Left lung (tissue), 10 donors: ENCODE results near the gene DDX6. TPM values are rescaled to one million over a fixed set of nuclear protein-coding genes. Genes with fewer than 3 reads are reported as not detected.

ENCODE experiments used
- ATAC-seq: fragments of 200-7000 bp; cut with Tn5 transposase; one replicate; pipeline ENCODE4 v1.9.1; 2020; ENCODE audit warnings: moderate library complexity
- DNase-seq, 4 donors: peaks; one replicate each; pipeline ENCODE4 v3.0.0-alpha.2; 2013 to 2020
- H3K27ac ChIP-seq, 2 donors: fragments of 200-600 bp; sonication (generic) in 1 of 2; one replicate each; pipeline versions ENCODE4 v1.5.0 to v1.8.0; 2020 to 2021
- H3K27me3 ChIP-seq, 2 donors: fragments of 200-600 bp; sonication (generic) in 1 of 2; one replicate each; pipeline versions ENCODE4 v1.5.0 to v1.8.0; 2020 to 2021
- H3K36me3 ChIP-seq, 2 donors: fragments of 200-600 bp; sonication (generic) in 1 of 2; one replicate each; pipeline versions ENCODE4 v1.5.0 to v1.8.0; 2020 to 2021
- H3K4me1 ChIP-seq, 2 donors: fragments of 200-600 bp; one replicate each; pipeline ENCODE4 v1.8.0; 2021
- H3K4me3 ChIP-seq, 2 donors: fragments of 200-600 bp; sonication (generic) in 1 of 2; one replicate each; pipeline versions ENCODE4 v1.5.0 to v1.8.0; 2020 to 2021; ENCODE audit warnings: mild to moderate bottlenecking in 1 of 2
- H3K9me3 ChIP-seq, 2 donors: fragments of 200-600 bp; sonication (generic) in 1 of 2; one replicate each; pipeline versions ENCODE4 v1.5.0 to v1.8.0; 2020 to 2021
- CTCF ChIP-seq, 2 donors: fragments of 200-600 bp; sonication (generic) in 1 of 2; IDR thresholded peaks; one replicate each; pipeline versions ENCODE4 v1.5.0 to v1.8.0; 2021; ENCODE audit warnings: antibody characterized with exemption in 2 of 2
- intact Hi-C, 2 donors: fragments of 100-400 bp; cut with DNase I; formaldehyde crosslinking; loops; one replicate each; pipeline versions ENCODE4 v1.11.2 to v1.14.2; 2022
- polyA plus RNA-seq, 6 donors: library from polyadenylated mRNA; unstranded; fragments of 120-200 nt; gene quantifications; one replicate each; pipeline ENCODE4 v1.2.1, GENCODE V29; 2013; ENCODE audit not compliant: insufficient read length in 6 of 6
- total RNA-seq, 2 donors: library from RNA; stranded (reverse); fragmentation: NEBNext Ultra II Directional; extraction: Animal tissue kit (Norgen Biotek cat#: 25700); gene quantifications; one replicate each; pipeline ENCODE4 v1.2.1, GENCODE V29; 2021
- donor health status: DM: no; HTN: yes; CAD: no.
- donor health status: DM: no; HTN: no; CAD: no.

Gene DDX6
- total and polyA plus RNA-seq, 8 donors: 105 to 143 (median 132) TPM

- Histone ChIP-seq H3K36me3 (peaks cover 0 to 6% of the 10 kb centered on the region in 2 donors), H3K9me3 (no peaks in the 10 kb centered on the region), H3K27ac (peak overlapping the region; percentile 100), H3K4me3 (peak overlapping the region; percentile 77 to 100), H3K27me3 (no peaks in the 10 kb centered on the region), H3K4me1 (peaks cover 33 to 49% of the 10 kb centered on the region in 2 donors)
- peak; percentile 68 to 90 (median 79) for DNase-seq
- TF ChIP-seq CTCF (IDR thresholded peaks at IDR 0.05): peak; percentile 16 to 26
- intact Hi-C loops: no loop called here
- peak; percentile 48 for ATAC-seq
These were observed 430 bp downstream of the DDX6 start for GRCh38 chr11:118790357-118791110.

- Histone ChIP-seq H3K4me3 (peak overlapping the region; percentile 77 to 100), H3K36me3 (peaks cover 0 to 14% of the 10 kb centered on the region in 2 donors), H3K9me3 (no peaks in the 10 kb centered on the region), H3K27me3 (no peaks in the 10 kb centered on the region), H3K4me1 (peaks cover 35 to 57% of the 10 kb centered on the region in 2 donors), H3K27ac (peak overlapping the region; percentile 100)
- DNase-seq (peak in 2 of 4 donors; percentile 24 to 44), ATAC-seq (peak; percentile 0)
- TF ChIP-seq CTCF (IDR thresholded peaks at IDR 0.05): no peak
- intact Hi-C loops: no loop called here
These were observed 1.2 kb downstream of the DDX6 start for GRCh38 chr11:118789501-118790356.

- no peak for TF ChIP-seq CTCF (IDR thresholded peaks at IDR 0.05)
These were observed 4.3 kb downstream of the DDX6 start for GRCh38 chr11:118786657-118787056.

GRCh38 chr11:118785362-118785761 is 5.6 kb downstream of the DDX6 start:
- H3K27ac ChIP-seq: no peak overlapping the region
- H3K4me3 ChIP-seq: no peak overlapping the region
- peaks cover 0 to 57% of the 10 kb centered on the region in 2 donors for H3K36me3 ChIP-seq
- no peaks in the 10 kb centered on the region for H3K9me3 ChIP-seq
- H3K27me3 ChIP-seq: no peaks in the 10 kb centered on the region
- TF ChIP-seq CTCF (IDR thresholded peaks at IDR 0.05): no peak
- DNase-seq (no peak), ATAC-seq (no peak)
- intact Hi-C loops: no loop called here
- H3K4me1 ChIP-seq: peaks cover 30 to 75% of the 10 kb centered on the region in 2 donors

More at GRCh38 chr11:118786657-118787056, 4.3 kb downstream of the DDX6 start:
- Histone ChIP-seq H3K9me3 (no peaks in the 10 kb centered on the region), H3K36me3 (peaks cover 0 to 44% of the 10 kb centered on the region in 2 donors), H3K4me3 (peak overlapping the region in 1 of 2 donors; percentile 0), H3K4me1 (peaks cover 30 to 74% of the 10 kb centered on the region in 2 donors), H3K27ac (peak overlapping the region in 1 of 2 donors; percentile 9), H3K27me3 (no peaks in the 10 kb centered on the region)
- ATAC-seq (no peak), DNase-seq (no peak)
- intact Hi-C loops: no loop called here
